Measurements from ENCODE around the gene HCFC1.
A peak's percentile ranks its signal among the peaks of the same experiment; 100 is the strongest.

Gene HCFC1

GRCh38 chrX:153922932-153923857, 48.4 kb downstream of the HCFC1 start:
- peak; percentile 70 for DNase-seq (ENCODE audit: low read depth)
- TF ChIP-seq, protein P1, sequence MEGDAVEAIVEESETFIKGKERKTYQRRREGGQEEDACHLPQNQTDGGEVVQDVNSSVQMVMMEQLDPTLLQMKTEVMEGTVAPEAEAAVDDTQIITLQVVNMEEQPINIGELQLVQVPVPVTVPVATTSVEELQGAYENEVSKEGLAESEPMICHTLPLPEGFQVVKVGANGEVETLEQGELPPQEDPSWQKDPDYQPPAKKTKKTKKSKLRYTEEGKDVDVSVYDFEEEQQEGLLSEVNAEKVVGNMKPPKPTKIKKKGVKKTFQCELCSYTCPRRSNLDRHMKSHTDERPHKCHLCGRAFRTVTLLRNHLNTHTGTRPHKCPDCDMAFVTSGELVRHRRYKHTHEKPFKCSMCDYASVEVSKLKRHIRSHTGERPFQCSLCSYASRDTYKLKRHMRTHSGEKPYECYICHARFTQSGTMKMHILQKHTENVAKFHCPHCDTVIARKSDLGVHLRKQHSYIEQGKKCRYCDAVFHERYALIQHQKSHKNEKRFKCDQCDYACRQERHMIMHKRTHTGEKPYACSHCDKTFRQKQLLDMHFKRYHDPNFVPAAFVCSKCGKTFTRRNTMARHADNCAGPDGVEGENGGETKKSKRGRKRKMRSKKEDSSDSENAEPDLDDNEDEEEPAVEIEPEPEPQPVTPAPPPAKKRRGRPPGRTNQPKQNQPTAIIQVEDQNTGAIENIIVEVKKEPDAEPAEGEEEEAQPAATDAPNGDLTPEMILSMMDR (IDR thresholded peaks at IDR 0.05; ENCODE audit: low read length, missing control alignments) = peak; percentile 63
- H3K4me3 ChIP-seq (replicated peaks; ENCODE audit: low read depth, low read length) = no peak overlapping the region

GRCh38 chrX:153921511-153922446, 49.8 kb downstream of the HCFC1 start:
- no peak for DNase-seq (ENCODE audit: low read depth)
- H3K4me3 ChIP-seq (replicated peaks; ENCODE audit: low read depth, low read length) = no peak overlapping the region
- TF ChIP-seq, protein P1 (IDR thresholded peaks at IDR 0.05; ENCODE audit: low read length, missing control alignments) = no peak

DNA sequence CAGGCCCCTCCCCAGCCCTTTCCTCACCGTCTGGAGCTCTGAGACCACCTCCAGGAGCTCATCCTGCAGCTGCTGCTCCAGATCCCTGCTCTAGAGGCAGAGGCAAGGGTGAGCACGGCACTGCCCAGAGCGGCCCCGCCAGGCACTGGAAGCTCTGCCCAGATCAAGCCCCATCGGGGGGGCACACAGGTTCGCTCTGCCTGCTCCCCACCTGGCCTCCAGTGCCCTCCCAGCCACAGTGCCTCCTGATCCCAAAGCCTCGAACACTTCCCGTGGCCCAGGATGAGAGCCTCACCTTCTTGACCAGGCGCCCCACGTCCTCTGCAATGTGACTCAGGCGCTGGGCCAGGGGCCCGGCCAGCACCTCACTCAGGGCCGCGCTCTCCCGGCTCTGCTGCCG, 50.5 kb downstream of the HCFC1 start:
- TF ChIP-seq, protein P1 (IDR thresholded peaks at IDR 0.05; ENCODE audit: low read length, missing control alignments) = no peak
- no peak overlapping the region for H3K4me3 ChIP-seq (replicated peaks; ENCODE audit: low read depth, low read length)
- no peak for DNase-seq (ENCODE audit: low read depth)

GRCh38 chrX:153920546-153920945, 51.1 kb downstream of the HCFC1 start:
- TF ChIP-seq, protein P1 (IDR thresholded peaks at IDR 0.05; ENCODE audit: low read length, missing control alignments) = no peak
- no peak for DNase-seq (ENCODE audit: low read depth)
- H3K4me3 ChIP-seq (replicated peaks; ENCODE audit: low read depth, low read length) = no peak overlapping the region

GRCh38 chrX:153919281-153919680, 52.3 kb downstream of the HCFC1 start:
- no peak for DNase-seq (ENCODE audit: low read depth)
- no peak overlapping the region for H3K4me3 ChIP-seq (replicated peaks; ENCODE audit: low read depth, low read length)
- TF ChIP-seq, protein P1 (IDR thresholded peaks at IDR 0.05; ENCODE audit: low read length, missing control alignments) = no peak

- TF ChIP-seq, protein P1 (IDR thresholded peaks at IDR 0.05; ENCODE audit: low read length, missing control alignments) = no peak
- H3K4me3 ChIP-seq (replicated peaks; ENCODE audit: low read depth, low read length) = no peak overlapping the region
- no peak for DNase-seq (ENCODE audit: low read depth)
Observed at GRCh38 chrX:153917869-153918268, 53.7 kb downstream of the HCFC1 start.

Measured in fibroblast of pulmonary artery (primary cell).